Hepatic stellate cell (primary cell): ENCODE data around the gene SERPINA12.

Experiments
- DNase-seq: peaks from one replicate; pipeline ENCODE4 v3.0.0; 2011; ENCODE audit warnings: low spot score

The SERPINA12 gene

DNA sequence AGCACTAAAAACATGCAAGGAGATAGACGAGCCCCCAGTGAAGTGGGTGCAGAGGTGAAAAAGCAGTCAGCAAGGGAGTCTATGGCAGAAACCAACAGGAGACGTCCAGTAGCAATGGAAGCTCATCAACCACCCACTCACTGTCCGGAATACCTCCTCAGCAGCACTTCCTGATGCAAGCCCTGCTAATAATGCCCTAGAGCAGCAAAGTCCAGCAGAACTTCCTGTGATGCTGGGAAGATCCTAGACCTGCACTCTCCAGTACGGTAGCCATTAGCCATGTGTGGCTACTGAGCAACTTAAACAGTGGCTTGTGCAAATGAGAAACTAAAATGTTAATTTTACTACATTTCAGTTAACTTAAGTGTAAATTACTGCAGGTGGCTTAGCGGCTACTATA is 44.2 kb downstream of the SERPINA12 start:
- DNase-seq = no peak

DNA sequence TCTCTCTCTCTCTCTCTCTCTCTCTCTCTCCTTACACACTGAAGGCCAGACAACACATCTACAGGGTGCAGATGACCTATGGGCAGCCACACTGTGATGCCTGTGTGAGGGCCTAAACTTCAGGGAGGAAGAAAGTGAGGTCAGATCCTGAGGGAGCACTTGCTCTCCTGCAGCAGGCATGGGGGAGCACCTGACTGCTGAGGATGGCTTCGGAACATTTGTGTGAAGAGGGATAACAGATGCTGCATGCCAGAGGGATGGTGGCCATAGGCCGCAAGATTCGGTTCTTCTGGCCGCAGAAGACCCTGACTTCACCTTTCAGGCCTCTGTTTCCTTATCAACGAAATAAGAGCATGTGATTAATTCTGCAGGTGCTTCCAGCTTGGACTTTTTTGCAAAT is 45.0 kb downstream of the SERPINA12 start:
- no peak for DNase-seq

DNA sequence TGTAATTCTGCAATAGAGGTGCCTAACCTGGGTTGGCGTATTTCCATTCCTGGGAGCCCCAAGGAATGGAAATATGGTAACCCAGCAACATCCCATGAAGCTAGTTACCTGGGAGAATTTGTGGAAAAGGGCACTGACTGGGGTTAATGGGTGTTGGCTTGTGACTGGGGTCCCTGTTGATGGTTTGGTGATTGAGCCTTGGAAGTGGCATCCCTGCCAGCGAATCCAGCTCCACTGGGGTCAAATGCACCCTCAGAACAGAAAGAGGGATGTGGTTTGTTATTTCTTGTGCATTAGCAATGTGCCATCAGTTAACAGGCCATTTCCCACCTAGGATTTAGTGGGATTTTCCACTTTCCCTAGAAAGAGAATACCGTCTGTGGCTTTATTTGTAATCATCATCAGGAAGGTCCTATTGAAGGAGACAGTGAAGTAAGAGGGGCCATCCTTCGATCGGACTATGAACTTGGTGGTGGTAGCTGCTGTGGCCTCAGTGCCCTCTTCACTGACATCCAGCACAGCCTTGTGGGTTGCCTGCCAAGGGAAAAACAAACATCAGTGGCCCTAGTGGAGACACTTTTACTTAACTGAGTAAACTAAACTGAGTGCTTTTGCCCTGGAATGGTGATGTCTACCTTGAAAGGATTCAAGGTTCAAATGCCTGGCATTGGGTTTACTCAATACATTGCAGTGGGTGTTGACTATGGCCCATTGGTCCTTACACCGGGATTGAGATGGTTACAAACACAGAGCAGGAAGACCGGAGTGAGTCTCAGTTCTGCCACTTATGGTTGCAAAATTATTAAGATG is 46.3 kb downstream of the SERPINA12 start:
- DNase-seq = no peak

DNA sequence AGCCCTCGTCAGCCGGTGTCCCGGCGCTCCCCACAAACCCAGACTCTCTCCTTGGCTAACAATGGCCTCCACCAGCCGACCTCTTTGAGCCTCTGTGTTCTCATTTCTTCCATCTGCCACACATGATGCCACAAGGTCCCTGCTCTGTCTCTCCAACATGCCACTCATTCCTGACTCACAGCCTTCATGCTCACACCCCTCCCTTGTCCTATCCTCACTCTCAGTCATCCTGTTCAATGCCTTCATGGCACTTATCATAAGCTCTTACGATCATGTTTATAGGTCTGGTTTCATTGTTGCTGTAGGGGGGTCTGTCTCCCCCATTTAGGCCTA is 47.1 kb downstream of the SERPINA12 start:
- DNase-seq = no peak

DNA sequence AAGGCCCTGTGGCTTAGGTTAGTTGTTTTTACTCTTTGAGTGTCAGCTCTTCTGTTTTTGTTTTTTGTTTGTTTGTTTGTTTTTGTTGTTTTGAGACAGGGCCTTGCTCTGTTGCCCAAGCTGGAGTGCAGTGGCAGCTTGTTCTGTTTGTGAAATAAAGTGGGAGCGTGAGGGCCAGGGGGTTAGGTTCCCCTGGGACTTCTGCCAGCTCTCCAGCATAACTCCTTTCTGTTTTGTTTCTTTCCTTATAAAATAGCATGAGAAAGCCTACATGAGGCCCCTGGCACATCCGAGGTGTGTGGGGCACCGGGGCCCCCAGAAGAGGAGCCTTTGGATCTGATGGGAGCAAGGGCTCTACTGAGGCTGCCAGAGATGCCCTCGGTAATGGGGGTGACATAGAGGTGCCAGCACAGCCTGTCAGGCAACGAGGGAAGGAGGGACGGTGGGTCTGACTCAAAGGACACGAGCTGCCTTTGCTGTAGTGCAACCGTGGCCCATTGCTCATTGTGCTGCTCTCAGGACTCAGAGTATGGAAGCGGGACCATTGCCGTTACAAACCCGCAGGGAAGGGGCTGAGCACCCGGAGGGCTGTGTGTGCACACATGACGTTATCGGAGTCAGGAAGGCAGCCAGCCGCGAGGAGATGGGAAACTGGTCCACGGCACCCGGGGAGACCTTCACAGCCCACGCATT is 47.6 kb downstream of the SERPINA12 start:
- no peak for DNase-seq

DNA sequence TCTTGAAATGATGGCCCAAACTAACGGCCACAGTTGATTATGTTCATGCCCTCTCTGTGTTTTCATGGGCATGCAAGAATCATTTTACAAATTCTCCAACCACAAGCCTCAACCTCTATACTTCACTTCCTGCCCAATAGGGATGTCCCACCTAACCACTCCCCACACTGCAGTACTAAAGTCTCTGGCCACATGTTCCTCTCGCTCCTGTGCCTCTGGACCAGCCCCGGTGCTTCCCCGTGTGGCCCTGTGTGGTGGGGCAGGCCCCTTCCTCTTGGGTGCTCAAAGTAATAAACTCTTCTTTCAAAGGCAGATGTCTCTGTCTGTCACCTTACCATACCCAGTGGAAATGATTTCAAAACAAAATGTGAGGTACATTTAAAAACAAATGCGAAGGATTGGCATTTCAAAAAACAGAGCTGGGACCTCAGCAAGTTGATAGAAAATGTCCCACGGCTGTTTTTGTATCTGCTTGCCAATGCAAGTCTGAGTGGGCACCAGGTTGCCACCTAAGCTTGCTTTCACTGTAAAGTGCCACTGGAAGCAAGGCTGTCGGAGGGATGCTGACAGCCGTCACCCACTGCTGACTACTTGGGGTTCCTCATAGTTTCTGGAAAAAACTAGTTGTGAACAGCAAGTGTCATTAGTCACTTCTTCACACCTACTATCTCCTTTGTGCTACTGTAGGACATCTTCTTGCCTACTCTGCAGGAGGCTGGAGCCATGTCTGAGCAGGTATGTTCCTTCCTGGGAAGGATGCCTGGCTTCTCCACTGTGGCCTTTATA is 48.4 kb downstream of the SERPINA12 start:
- no peak for DNase-seq

DNA sequence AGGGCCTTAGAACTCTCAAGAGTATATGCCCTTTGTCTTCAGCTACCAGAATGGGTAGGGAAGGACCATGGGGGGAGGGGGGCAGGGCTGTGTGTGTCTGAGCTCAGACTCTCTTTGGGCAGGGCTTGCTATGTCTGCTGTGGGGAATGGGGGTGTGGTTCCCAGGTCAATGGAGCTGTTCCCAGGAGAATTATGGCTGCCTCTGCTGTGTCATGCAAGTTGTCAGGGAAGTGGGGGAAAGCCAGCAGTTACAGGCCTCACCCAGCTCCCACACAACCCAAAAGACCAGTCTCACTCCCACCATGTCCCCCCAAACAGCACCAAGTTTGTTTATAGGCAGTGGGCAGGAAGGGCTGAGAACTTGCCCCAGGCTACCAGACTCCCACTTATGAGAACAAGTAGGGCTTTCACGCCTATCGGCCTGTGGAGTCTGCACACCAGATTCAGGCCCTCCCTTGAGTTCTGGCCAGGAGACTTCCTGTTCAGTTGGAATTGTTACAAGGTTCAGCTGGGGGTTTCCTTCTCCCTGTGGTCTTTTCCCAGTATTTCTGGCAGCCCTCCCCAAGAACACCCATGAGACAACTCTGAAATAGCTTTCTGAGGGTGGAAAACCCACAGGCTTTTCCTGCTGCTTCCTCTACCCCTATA is 50.6 kb downstream of the SERPINA12 start:
- no peak for DNase-seq

DNA sequence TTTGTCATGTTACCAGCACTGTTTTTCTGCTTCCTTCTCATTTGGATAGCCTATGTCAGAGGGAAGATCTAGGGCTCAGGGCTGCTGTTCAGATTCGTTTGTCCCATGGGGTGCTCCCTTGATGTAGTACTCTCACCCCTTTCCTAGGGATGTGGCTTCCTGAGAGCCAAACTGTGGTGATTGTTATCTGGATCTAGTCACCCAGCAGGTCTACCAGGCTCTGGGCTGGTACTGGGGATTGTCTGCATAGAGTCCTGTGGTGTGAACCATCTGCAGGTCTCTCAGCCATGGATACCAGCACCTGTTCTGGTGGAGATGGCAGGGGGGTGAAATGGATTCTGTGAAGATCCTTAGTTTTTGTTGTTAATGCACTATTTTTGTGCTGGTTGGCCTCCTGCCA is 51.2 kb downstream of the SERPINA12 start:
- no peak for DNase-seq

DNA sequence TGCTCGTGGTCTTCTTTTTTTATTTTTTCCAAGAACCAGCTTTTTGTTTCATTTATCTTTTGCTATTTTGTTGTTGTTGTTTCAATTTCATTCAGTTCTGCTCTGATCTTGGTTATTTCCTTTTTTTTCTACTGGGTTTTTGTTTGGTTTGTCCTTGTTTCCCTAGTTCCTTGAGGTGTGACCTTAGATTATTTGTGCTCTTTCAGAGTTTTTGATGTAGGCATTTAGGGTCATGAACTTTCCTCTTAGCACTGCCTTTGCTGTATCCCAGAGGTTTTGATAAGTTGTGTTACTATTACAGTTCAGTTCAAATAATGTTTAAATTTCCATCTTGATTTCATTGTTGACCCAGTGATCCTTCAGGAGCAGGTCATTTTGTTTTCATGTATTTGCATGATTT is 53.3 kb downstream of the SERPINA12 start:
- DNase-seq = no peak

DNA sequence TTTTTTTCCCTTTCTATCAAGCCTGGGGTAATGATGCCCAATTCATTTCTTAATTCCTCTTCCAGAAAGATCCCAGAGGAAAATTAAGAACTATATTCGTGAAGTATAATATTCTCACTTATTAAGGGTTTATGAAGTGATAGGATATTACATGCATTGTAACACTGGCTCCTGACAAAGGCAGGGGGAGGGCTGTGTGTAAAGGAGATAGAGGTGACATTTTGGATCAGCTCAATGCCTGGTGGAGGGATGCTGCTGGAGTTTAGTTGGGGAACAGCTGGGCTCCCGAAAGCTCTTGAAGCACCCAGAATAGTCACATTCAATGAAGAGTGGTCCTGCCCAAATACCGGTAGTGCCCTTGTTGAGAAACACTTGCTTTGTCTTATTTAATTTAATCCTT is 57.4 kb downstream of the SERPINA12 start:
- no peak for DNase-seq

DNA sequence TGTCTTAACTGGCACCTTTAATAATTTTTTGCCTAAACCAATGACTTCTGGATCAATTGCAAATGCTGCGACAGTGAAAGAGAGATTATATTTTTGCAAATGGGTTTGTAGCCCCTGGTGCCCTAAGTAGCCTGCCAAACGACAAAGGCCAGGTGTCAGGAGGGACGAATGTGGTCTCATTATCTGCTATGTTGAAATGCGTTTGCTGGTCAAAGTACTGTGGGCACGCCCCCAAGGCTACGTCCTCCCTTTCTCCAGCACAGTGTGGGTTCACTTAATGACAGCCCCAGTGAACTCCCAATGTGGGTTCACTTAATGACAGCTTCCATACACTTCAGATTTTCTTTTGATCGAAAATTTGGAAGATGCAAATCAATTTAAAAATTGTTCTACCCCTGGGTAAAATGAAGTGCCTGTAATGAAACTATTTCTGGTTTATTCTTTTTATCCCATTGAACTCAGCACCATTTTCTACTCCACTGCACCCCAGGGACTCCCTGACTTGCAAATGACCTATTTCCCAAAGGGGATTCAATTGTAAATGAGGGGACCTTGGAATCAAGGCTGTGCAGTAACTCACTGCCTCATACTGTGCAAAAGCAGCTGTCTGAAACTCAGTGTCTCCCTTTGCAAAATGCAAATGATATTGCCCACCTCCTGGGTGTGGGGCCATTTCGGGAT is 58.0 kb downstream of the SERPINA12 start:
- no peak for DNase-seq

DNA sequence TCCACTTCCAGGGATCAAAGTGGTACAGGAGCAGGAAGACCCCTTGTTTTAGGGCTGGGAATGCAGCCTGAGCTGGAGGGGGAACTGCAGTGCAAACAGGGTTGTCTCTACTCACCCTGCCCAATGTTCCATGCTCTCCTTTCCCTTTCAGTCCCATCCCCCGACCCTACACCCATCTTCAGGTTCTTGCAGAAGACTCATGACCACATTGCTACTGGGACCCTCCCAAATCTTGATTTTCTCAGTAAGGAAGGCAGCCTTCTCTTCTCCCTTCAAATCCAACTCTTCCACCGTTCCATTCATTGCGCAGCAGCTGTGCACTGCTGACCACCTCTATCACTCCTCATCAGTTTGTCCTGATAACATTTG is 58.6 kb downstream of the SERPINA12 start:
- DNase-seq = no peak

DNA sequence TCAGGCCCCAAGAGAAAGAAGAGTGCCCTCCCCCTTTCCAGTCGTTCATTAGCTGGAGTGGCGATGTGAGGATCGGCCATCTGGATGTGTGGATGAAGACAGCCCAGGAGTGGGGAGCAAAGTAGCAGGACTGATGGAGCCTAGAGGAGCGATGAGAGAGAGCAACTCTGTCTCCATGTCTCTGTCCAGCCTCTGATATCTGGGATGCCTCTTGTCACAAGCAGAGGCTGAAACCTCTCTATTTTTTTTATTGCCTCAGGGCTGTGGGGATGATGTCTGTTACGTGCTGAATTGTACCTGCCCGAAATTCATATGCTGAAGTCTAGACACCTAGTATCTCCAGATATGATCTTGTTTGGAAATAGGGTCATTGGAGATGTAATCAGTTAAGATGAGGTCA is 59.3 kb downstream of the SERPINA12 start:
- no peak for DNase-seq

DNA sequence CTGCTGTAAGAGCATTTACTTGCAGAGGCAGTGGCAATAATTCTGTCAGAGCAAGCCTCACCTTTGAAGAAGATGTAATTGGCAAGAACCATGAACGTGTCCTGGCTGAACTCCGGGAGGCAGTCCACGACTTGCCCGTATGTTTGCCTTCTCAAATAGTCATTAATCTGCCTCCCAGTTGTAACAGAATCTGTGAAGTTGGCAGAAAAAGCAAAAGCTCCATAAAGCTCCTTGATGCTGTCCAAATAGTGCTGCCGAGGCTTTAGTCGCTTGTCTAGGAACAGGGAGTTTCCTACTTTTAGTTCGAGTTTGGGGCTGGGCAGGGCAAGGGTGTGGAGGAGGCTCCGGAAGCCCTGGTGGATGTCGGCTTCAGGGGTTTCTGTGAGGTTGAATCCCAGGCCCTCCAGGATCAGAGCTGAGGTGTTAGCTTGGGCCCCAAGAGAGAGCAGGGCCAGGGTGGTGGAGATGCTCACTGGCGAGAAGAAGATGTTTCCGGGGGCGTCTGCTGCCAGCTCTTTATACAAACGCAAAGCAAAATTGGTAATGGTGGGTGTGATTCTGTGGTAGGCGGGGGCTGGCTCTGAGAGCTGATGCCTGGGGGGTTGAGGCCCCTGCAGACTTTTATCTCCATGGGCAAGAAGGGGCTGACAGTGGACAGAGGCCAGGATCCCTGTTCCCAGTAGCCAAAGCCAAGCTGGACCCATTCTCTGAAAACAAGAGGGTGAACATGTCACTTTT is 61.0 kb downstream of the SERPINA12 start:
- DNase-seq = no peak

DNA sequence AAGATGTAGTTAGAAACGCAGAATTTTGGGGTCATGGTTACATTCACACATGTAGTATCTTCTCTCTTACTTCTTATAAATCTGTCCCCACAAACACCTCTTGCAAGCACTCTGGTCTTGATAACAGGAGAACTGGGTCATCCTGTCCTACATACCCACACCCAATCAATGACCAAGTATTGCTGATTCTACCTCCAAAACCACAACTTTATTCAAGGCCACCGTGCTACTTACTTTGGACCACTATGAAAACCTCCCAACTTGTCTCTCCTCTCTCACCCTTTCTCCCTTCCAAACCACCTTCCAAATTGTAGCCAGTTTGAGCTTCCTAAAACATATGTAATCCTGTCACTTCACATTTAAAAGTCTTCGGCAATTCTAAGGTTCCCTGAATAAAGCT is 62.1 kb downstream of the SERPINA12 start:
- DNase-seq = no peak

DNA sequence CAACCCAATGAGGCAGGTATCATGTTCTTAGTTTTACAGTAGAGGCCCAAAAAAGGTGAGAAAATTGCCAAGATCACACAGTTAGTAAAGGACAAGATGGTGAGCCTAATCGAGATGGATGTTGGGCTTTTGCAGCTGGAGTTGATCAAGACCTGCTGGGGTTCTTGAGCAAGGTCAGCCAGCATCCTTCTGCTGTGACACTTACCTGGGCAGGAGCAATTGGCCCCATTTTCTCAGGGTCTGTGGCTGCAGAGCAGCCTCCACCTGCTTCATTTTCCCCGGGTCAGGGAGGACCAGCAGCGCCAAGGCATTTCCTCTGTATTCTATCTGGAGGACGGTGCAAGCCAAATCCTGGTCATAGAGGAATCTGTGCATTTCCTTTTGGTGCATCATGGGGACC is 63.1 kb downstream of the SERPINA12 start:
- DNase-seq = no peak

DNA sequence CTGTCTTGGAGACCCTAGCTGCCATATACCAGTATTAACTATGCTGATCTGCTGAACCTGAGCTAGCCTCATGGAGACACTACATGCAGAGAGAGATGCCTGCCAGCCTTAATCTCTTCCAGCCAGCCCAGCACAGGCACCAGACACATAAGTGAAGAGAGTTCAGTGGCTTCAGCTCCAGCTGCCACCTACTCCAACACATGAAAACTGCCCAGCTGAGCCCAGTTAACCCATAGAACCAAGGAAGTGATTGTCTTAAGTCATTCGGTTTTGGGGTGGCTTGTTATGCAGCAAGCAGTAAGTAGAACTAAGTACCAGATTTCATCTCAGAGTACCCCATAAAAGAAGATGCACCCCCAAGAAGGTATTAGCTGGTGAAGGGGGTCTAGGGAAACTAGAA is 64.3 kb downstream of the SERPINA12 start:
- DNase-seq = no peak

DNA sequence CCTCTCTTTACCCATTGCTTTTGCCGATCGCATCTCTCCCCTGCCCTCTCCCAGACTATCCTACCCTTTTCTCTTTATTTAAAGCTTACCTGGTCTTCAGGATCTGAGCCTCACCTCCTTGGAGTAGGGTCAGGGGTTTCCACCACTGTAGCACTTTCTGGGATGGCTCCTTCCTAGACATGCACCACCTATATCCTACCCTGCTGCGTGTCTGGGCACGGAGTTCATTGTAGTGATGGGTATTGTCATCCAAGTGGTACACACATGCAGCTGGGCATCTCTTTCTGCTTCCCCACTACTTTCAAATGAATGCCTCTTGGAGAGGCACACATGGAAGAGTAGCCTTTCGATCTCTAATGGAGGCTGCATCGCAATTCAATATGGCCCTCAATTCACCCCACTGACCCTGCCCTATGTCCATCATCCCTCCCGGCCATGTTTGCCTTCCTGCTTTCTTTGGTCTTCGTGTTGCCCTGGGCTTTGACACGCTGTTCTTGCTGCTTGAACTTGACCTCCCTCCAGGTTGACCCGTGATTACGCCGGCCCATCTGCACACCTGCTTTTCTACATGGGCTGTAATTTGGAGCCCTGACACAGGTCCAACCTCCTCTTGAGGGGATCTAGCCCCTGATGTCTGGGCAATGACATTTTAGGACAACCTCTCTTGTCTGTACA is 67.6 kb downstream of the SERPINA12 start:
- DNase-seq = no peak

DNA sequence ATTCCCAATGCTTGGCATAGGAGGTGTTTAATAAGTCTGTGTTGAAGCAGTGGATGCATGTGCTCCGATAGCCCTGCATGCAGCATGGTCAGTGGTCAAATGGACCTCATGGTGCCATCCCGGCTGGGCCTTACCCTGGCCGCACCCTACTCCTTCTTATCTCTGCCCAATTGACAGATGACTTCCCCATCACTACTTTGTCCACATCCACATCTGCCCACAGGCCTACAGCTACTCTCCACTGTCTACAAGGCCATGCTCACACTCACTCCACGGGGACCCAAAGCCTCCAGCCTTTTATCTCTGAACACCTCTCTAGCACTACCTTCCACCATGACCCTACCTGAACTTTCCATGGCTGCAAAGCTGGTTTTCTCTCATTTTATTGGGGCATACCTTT is 68.1 kb downstream of the SERPINA12 start:
- DNase-seq = no peak

DNA sequence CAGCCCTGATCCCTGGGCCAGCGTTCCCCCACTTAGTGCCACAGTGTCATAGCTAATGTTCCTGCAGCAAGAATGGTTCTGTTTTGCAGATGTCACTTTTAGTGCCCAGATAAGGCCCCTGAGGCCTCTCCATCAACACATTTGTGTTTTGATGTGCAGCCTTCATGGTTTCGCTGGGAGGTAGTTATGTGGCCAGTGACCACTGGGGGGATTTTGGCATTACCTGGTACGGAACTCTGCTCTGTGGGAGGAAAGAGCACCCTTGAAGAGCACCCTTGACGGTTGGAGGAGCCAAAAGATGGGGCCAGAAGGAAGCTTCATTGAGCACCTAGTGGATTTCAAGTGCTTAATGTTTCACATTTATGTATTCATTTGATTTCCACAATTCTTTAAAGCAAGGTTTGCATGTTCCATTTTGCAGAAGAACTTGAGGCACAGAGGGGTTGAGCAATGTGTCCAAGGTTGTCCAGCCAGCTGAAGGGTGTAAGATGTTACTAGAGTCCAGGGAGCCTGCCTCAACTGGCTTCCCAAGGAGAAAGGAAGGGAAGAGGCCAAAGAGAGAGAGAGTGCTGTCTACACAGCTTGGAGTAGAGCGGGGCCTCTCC is 69.7 kb downstream of the SERPINA12 start:
- no peak for DNase-seq
